Activated CD8-positive, alpha-beta T cell treated with anti-CD3 and anti-CD28 coated beads for 36 hours (primary cell): Measurements from ENCODE around the gene PJA2. TPM values are rescaled to one million over a fixed set of nuclear protein-coding genes. Genes with fewer than 3 reads are reported as not detected.

Source experiments
- ATAC-seq: fragments of 200-7000 bp; cut with Tn5 transposase; one replicate; pipeline ENCODE4 v1.10.0; 2021; ENCODE audit warnings: mild to moderate bottlenecking, moderate library complexity
- CTCF ChIA-PET: fragments of 350-600 bp; sonication (Branson Sonifier 250); formaldehyde crosslinking; loops from one replicate; lab custom pipeline; 2021; ENCODE audit warnings: antibody characterized with exemption; lab: Charles Lee
- POLR2A ChIA-PET: fragments of 350-600 bp; sonication (Branson Sonifier 250); formaldehyde crosslinking; loops from one replicate; lab custom pipeline; 2021; ENCODE audit warnings: antibody characterized with exemption; lab: Charles Lee
- DNase-seq: peaks from one replicate; pipeline ENCODE4 v3.0.0-alpha.2; 2020
- H3K27ac Mint-ChIP-seq: one replicate; pipeline ENCODE4 v1.8.0; 2021; ENCODE audit warnings: mild to moderate bottlenecking, mixed read lengths
- H3K27me3 Mint-ChIP-seq: one replicate; pipeline ENCODE4 v1.8.0; 2021; ENCODE audit warnings: mixed read lengths
- H3K36me3 Mint-ChIP-seq: one replicate; pipeline ENCODE4 v1.8.0; 2021; ENCODE audit warnings: low read depth, mixed read lengths
- H3K4me1 Mint-ChIP-seq: one replicate; pipeline ENCODE4 v1.8.0; 2021; ENCODE audit warnings: low read depth, mixed read lengths
- H3K4me3 Mint-ChIP-seq: one replicate; pipeline ENCODE4 v1.8.0; 2021; ENCODE audit warnings: mild to moderate bottlenecking, moderate library complexity, mixed read lengths
- H3K9me3 Mint-ChIP-seq: one replicate; pipeline ENCODE4 v1.8.0; 2021; ENCODE audit warnings: mixed read lengths
- intact Hi-C: fragments of 100-400 bp; cut with micrococcal nuclease; formaldehyde crosslinking; loops from one replicate; pipeline ENCODE4 v1.10.0; 2022
- total RNA-seq, 2 experiments: library from RNA; stranded (reverse); gene quantifications; one replicate each; pipeline ENCODE4 v1.2.3, GENCODE V29; 2021
- TF ChIP-seq, protein P1 (sequence below): fragments of 200-600 bp; IDR thresholded peaks from one replicate; pipeline ENCODE4 v1.8.0; 2022; ENCODE audit warnings: antibody characterized with exemption, mild to moderate bottlenecking

The PJA2 gene
- total RNA-seq, 2 experiments from 2014 or later: 65.2 to 67.4 TPM

DNA sequence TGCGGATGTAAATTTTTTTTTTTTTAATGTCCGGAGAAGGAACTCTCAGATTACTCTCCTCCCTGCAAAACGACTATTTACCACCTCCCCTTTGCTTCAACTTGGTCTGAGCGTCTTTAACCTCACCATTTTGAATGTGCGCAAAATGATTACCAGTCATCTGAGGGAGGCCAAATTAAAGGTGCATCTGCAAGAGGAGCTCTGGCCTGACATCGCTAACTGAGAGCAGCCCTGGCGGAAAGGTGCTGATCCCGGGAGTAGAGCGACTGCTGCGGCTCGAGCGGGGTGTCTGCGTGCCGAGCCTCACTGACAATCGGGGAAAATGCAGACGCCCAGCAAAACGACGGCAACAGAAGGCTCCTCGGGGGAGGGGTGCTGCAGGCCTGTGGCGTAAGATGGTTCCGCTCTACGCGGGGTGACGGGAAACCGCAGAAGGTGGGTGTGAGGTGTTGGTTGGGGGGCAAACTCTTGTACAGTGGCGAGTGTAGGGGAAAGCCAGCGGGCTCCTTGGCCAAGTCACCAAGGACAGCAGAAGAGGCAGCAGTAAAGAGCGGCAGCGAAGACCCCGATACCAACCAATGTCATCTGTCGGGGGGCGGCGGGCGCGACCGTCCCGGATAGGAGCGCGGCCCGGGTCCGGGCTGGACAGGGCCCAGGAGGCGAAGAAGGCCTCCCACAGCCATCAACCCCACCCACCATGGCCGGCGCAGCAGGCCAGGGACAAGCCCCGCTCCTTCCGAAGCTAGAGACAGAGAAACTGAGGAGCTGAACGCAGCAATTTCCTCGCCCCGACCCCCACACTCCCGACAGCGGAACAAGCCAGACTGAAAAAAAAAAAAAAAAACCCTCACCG, 557 bp downstream of the PJA2 start:
- Mint-ChIP-seq H3K36me3 (peaks cover 21% of the 10 kb centered on the region), H3K4me3 (peak overlapping the region; percentile 90), H3K9me3 (peaks cover 6% of the 10 kb centered on the region), H3K27me3 (no peaks in the 10 kb centered on the region), H3K27ac (peak overlapping the region; percentile 99), H3K4me1 (peaks cover 51% of the 10 kb centered on the region)
- TF ChIP-seq, protein P1, sequence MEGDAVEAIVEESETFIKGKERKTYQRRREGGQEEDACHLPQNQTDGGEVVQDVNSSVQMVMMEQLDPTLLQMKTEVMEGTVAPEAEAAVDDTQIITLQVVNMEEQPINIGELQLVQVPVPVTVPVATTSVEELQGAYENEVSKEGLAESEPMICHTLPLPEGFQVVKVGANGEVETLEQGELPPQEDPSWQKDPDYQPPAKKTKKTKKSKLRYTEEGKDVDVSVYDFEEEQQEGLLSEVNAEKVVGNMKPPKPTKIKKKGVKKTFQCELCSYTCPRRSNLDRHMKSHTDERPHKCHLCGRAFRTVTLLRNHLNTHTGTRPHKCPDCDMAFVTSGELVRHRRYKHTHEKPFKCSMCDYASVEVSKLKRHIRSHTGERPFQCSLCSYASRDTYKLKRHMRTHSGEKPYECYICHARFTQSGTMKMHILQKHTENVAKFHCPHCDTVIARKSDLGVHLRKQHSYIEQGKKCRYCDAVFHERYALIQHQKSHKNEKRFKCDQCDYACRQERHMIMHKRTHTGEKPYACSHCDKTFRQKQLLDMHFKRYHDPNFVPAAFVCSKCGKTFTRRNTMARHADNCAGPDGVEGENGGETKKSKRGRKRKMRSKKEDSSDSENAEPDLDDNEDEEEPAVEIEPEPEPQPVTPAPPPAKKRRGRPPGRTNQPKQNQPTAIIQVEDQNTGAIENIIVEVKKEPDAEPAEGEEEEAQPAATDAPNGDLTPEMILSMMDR: no peak
- CTCF ChIA-PET: no interaction called here
- ATAC-seq (peak; percentile 17), DNase-seq (peak; percentile 93)
- intact Hi-C loops: loop anchor here (10.0 kb wide), 1 partner anchor 286 kb away; no protein-coding TSS in a partner anchor
- POLR2A ChIA-PET: interaction anchor here (0.6 to 1.9 kb wide), 10 partner anchors 10 to 1029 kb away, joined by 3 to 8 read pairs (median 4); partner anchors contain the start of gene FBXL17

DNA sequence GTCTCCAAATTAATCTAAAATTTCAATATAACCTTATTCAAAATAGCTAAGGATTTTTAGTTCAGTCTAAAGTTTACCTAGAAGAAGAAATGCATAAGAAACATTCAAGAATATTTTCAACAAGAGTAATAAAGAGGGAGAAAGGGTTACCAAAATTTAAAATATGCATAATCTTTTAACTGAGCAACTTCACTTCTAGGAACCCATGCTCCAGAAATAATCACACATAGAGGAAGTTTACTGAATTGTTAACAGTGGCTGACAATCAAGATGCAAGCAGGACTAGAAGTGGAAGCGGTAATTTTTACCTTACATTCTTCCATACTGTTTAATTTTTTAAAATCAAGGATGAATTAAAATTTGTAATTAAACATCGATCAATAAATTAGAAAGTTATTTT, 1.9 kb downstream of the PJA2 start:
- TF ChIP-seq, protein P1: no peak
- peaks cover 24% of the 10 kb centered on the region for H3K36me3 Mint-ChIP-seq
- no peaks in the 10 kb centered on the region for H3K9me3 Mint-ChIP-seq
- ATAC-seq: no peak
- peaks cover 50% of the 10 kb centered on the region for H3K4me1 Mint-ChIP-seq
- intact Hi-C loops: loop anchor here (10.0 kb wide), 1 partner anchor 287 kb away; no protein-coding TSS in a partner anchor
- peak overlapping the region; percentile 99 for H3K27ac Mint-ChIP-seq
- CTCF ChIA-PET: no interaction called here
- H3K27me3 Mint-ChIP-seq: no peaks in the 10 kb centered on the region
- H3K4me3 Mint-ChIP-seq: peak overlapping the region; percentile 90
- DNase-seq: no peak
- POLR2A ChIA-PET: no interaction called here

DNA sequence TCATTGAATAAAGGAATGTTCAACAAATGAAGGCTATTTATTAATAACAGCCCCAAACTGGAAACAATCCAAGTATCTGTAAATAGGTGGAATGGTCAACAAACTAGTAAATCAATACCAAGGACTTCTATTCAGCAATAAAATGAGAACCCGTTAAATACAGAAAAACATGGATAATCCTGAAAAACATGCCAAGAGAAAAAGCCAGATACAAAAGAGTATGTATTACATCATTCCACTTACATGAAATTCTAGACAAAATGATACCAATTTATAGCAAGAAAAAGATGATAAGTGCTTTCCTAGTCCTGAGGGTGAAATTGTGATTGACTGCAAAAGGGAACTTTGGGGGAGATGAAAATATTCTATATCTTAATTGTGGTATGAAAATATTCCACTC, 3.1 kb downstream of the PJA2 start:
- Mint-ChIP-seq H3K36me3 (peaks cover 26% of the 10 kb centered on the region), H3K4me3 (peak overlapping the region; percentile 90), H3K27ac (peak overlapping the region; percentile 66), H3K4me1 (peaks cover 58% of the 10 kb centered on the region), H3K27me3 (no peaks in the 10 kb centered on the region), H3K9me3 (no peaks in the 10 kb centered on the region)
- POLR2A ChIA-PET: interaction anchor here (0.7 kb wide), 1 partner anchor 698 kb away, joined by 3 read pairs; no protein-coding TSS in a partner anchor
- intact Hi-C loops: loop anchor here (10.0 kb wide), 1 partner anchor 288 kb away; no protein-coding TSS in a partner anchor
- ATAC-seq: no peak
- CTCF ChIA-PET: no interaction called here
- TF ChIP-seq, protein P1: no peak
- DNase-seq: no peak

DNA sequence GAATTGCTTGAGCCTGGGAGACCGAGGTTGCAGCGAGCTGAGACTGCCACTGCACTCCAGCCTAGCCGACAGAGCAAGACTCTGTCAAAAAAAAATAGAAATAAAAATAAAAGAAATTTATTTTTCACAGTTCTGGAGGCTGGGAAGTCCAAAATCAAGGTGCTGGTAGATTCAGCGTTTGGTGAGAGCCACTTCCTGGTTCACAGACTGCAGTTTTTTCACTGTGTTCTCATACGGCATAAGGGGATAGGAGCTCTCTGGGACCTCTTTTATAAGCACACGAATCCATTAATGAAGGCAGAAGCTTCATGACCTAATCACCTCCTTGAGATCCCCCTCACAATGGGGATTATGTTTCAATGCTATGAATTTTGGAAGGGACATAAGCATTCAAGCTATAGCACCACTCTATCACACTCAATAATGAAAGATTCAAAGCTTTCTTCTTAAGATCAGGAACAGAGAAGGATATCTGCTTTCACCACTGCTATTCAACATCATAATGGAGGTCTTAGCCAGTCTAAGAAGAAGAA, 5.3 kb downstream of the PJA2 start:
- Mint-ChIP-seq H3K4me3 (no peak overlapping the region), H3K27me3 (no peaks in the 10 kb centered on the region), H3K4me1 (peaks cover 61% of the 10 kb centered on the region), H3K36me3 (peaks cover 35% of the 10 kb centered on the region), H3K9me3 (no peaks in the 10 kb centered on the region), H3K27ac (peak overlapping the region; percentile 69)
- TF ChIP-seq, protein P1: no peak
- no peak for DNase-seq
- CTCF ChIA-PET: interaction anchor here (0.9 kb wide), 1 partner anchor 9 kb away, joined by 3 read pairs; no protein-coding TSS in a partner anchor
- no peak for ATAC-seq
- intact Hi-C loops: loop anchor here (10.0 kb wide), 1 partner anchor 290 kb away; no protein-coding TSS in a partner anchor
- POLR2A ChIA-PET: interaction anchor here (1.4 kb wide), 1 partner anchor 27 kb away, joined by 3 read pairs; no protein-coding TSS in a partner anchor
